Adrenal gland (tissue), 12 donors: ENCODE results near the gene OR5H14. TPM values are rescaled to one million over a fixed set of nuclear protein-coding genes. Genes with fewer than 3 reads are reported as not detected.
"Not testable (repeated sequence)": the region's sequence is repeated elsewhere in the genome, so short reads cannot be mapped to it uniquely, and the experiment has no call there.

Source experiments
- DNase-seq, 7 donors: peaks; one replicate each; pipeline ENCODE4 v3.0.0-alpha.2; 2019 to 2020
- H3K27ac ChIP-seq, 5 donors: fragments of 200-600 bp; sonication (generic) in 4 of 5; 1 replicate in 3 of 5; 2 replicates in 2 of 5; pipeline versions ENCODE4 v1.5.1 to v1.8.0; 2016 to 2020; ENCODE audit warnings: mild to moderate bottlenecking in 1 of 5
- H3K27me3 ChIP-seq: fragments of 200-600 bp; 2 replicates; pipeline ENCODE4 v1.8.0; 2021
- H3K36me3 ChIP-seq, 2 donors: fragments of 200-600 bp; replicated peaks in 1 of 2; 1 replicate in 1 of 2; 2 replicates in 1 of 2; pipeline versions ENCODE4 v1.5.1 to v1.8.0; 2018 to 2022
- H3K4me1 ChIP-seq, 2 donors: fragments of 200-600 bp; replicated peaks in 1 of 2; 1 replicate in 1 of 2; 2 replicates in 1 of 2; pipeline versions ENCODE4 v1.5.1 to v1.8.0; 2018 to 2021
- H3K4me3 ChIP-seq, 4 donors: fragments of 200-600 bp; sonication (generic) in 3 of 4; one replicate each; pipeline ENCODE4 v1.5.1; 2016 to 2018
- H3K9me3 ChIP-seq, 3 donors: fragments of 200-600 bp; sonication (generic) in 1 of 3; replicated peaks in 1 of 3; 1 replicate in 2 of 3; 2 replicates in 1 of 3; pipeline versions ENCODE4 v1.5.1 to v1.8.0; 2016 to 2021
- CTCF ChIP-seq, 6 experiments: fragments of 450-650 bp in 4 of 6; fragments of 200-600 bp in 2 of 6; sonication (generic) in 1 of 6; IDR thresholded peaks; 1 replicate in 5 of 6; 2 replicates in 1 of 6; pipeline versions ENCODE4 v1.5.1 to v1.8.0; 2016 to 2021; ENCODE audit warnings: antibody characterized with exemption in 6 of 6, mild to moderate bottlenecking in 2 of 6, moderate library complexity in 1 of 6
- POLR2A ChIP-seq, 2 donors: fragments of 450-650 bp; IDR thresholded peaks; one replicate each; pipeline ENCODE4 v1.6.1; 2017; ENCODE audit warnings: antibody characterized with exemption in 2 of 2, mild to moderate bottlenecking in 2 of 2, moderate library complexity in 1 of 2
- WGBS, 4 donors: extraction: QIAGEN DNeasy Blood & Tissue Kit in 2 of 4; methylation state at CpG; one replicate each; pipeline versions ENCODE4 v1.1.5 to v1.1.7; 2013 to 2017; 5-methylcytosine and 5-hydroxymethylcytosine counted together
- intact Hi-C, 2 donors: fragments of 100-400 bp; cut with DNase I; formaldehyde crosslinking; loops; one replicate each; pipeline versions ENCODE4 v1.14.1 to v1.15.0; 2022 to 2023
- polyA plus RNA-seq, 3 donors: library from polyadenylated mRNA; stranded (reverse); fragments of 200-250 nt in 2 of 3; fragments of 350-450 nt in 1 of 3; fragmentation: Illumina TruSeq in 1 of 3; extraction: RNeasy Lipid Tissue Mini Kit (QIAGEN cat#74804) in 1 of 3; gene quantifications; one replicate each; pipeline ENCODE4 v1.2.3, GENCODE V29; 2013 to 2014
- total RNA-seq, 9 donors: library from RNA; depleted of rRNA in 4 of 9; stranded (reverse); fragments of >200 nt in 4 of 9; fragments of 120-200 nt in 1 of 9; fragmentation: NEBNext Ultra II Directional in 1 of 9; extraction: Animal tissue kit (Norgen Biotek cat#: 25700) in 1 of 9; gene quantifications; one replicate each; pipeline versions ENCODE4 v1.1.0 to v1.2.4, GENCODE V29; 2013 to 2023
- donor health status: healthy with polysubstance abuse.
- donor health status: Bipolar disorder and iron deficiency.
- donor health status: DM: yes; HTN: yes; CAD: no.
- donor health status: DM: no; HTN: no; CAD: no.
- donor health status: DM: no; HTN: no; CAD: no.
- donor health status: DM: yes; HTN: yes; CAD: no.

Gene OR5H14
- total and polyA plus RNA-seq, 12 donors = under 0.01 to 0.04 TPM; not detected in 10

- Histone ChIP-seq H3K27ac (no peak overlapping the region), H3K27me3 (no peaks in the 10 kb centered on the region), H3K9me3 (no peaks in the 10 kb centered on the region), H3K4me3 (no peak overlapping the region), H3K4me1 (no peaks in the 10 kb centered on the region), H3K36me3 (no peaks in the 10 kb centered on the region)
- TF ChIP-seq POLR2A (IDR thresholded peaks at IDR 0.05) (no peak), CTCF (IDR thresholded peaks at IDR 0.05) (no peak)
- intact Hi-C loops = no loop called here
- WGBS, 4 donors = 60 to 69% (median 66%) methylated on average over 3 of the region's 3 CpGs
- DNase-seq = no peak
Measured at GRCh38 chr3:98180319-98180890, 33.1 kb downstream of the OR5H14 start.

- intact Hi-C loops = no loop called here
- no peaks in the 10 kb centered on the region for H3K9me3 ChIP-seq
- no peaks in the 10 kb centered on the region for H3K36me3 ChIP-seq
- no peak for TF ChIP-seq POLR2A (IDR thresholded peaks at IDR 0.05)
- no peak for TF ChIP-seq CTCF (IDR thresholded peaks at IDR 0.05)
- no peaks in the 10 kb centered on the region for H3K27me3 ChIP-seq
- H3K27ac ChIP-seq = no peak overlapping the region
- no peak overlapping the region for H3K4me3 ChIP-seq
- DNase-seq = no peak
- no peaks in the 10 kb centered on the region for H3K4me1 ChIP-seq
Measured at GRCh38 chr3:98182196-98182595, 34.9 kb downstream of the OR5H14 start.

- Histone ChIP-seq H3K4me3 (no peak overlapping the region), H3K9me3 (no peaks in the 10 kb centered on the region), H3K27me3 (no peaks in the 10 kb centered on the region), H3K36me3 (no peaks in the 10 kb centered on the region), H3K4me1 (no peaks in the 10 kb centered on the region), H3K27ac (no peak overlapping the region)
- intact Hi-C loops = no loop called here
- DNase-seq = no peak
- no peak for TF ChIP-seq CTCF (IDR thresholded peaks at IDR 0.05)
- TF ChIP-seq POLR2A (IDR thresholded peaks at IDR 0.05) = no peak
Measured at GRCh38 chr3:98185180-98185579, 37.9 kb downstream of the OR5H14 start.

GRCh38 chr3:98188545-98188944, 41.3 kb downstream of the OR5H14 start:
- no peak overlapping the region for H3K27ac ChIP-seq
- H3K4me3 ChIP-seq = no peak overlapping the region
- WGBS, 4 donors = 25 to 34% (median 31%) methylated on average over 3 of the region's 3 CpGs
- H3K36me3 ChIP-seq = no peaks in the 10 kb centered on the region
- intact Hi-C loops = no loop called here
- TF ChIP-seq CTCF (IDR thresholded peaks at IDR 0.05) (peak in 2 of 6 experiments; percentile 11 to 15), POLR2A (IDR thresholded peaks at IDR 0.05) (no peak)
- H3K4me1 ChIP-seq = no peaks in the 10 kb centered on the region
- no peaks in the 10 kb centered on the region for H3K27me3 ChIP-seq
- H3K9me3 ChIP-seq = no peaks in the 10 kb centered on the region
- no peak for DNase-seq

- H3K36me3 ChIP-seq, H3K4me3 ChIP-seq, DNase-seq, H3K9me3 ChIP-seq, H3K4me1 ChIP-seq, intact Hi-C loops, H3K27ac ChIP-seq, H3K27me3 ChIP-seq: not testable (repeated sequence)
Measured at GRCh38 chr3:98190911-98191310, 43.6 kb downstream of the OR5H14 start.

GRCh38 chr3:98196293-98196692, 49.0 kb downstream of the OR5H14 start:
- H3K9me3 ChIP-seq, intact Hi-C loops, H3K36me3 ChIP-seq, H3K27ac ChIP-seq, H3K4me3 ChIP-seq, H3K4me1 ChIP-seq, DNase-seq, H3K27me3 ChIP-seq: not testable (repeated sequence)
- 56 to 73% (median 60%) methylated on average over 2 of the region's 2 CpGs for WGBS, 4 donors
